Epidermal melanocyte (primary cell): ENCODE data around the gene SYNDIG1.

Experiments
- DNase-seq: peaks from one replicate; pipeline ENCODE4 v3.0.0; 2011; ENCODE audit warnings: low spot score; ENCODE audit not compliant: insufficient read length

Gene SYNDIG1

DNA sequence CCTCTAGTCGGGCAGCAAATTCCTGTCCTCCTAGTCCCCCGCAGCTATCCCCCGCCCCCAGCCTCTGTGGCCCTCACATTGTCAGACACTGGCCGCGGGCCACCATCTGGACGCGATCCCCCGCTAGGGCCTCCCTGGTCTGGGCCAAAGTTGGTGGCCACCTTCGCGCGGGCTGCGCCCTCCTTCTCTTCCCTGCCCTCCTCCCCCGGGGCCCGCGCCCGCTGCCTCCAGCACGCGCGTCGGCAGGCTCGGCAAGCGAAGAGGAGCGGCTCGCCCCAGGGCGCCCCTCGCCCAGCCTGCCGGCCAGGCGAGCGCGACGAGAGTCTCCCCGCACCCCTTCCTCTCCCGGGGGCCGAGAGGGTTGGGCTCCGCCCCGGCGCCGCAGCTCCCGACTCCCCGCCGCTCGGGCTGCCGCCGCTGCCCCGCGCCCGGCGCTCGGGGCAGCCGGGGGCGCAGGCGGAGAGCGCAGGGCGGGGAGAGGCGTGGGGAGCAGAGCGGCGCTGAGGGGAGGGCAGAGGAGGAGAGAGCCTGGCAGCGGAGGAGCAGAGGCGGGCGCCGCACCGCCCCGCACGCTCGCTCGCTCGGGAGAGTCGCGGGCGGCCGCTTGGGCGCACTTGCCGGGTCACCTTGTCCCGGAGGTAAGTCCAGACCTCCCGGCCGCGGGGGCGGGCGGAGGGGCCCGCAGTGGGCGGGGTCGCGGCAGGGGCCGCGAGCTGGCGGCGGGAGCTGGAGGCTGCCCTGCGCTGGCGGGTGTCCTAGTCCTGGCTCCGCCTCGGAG is at the start of gene SYNDIG1:
TSS of gene SYNDIG1 (plus strand) at position 514 of the 778 bp plus-strand sequence. CDS start 73,469 bp downstream, outside the sequence.
- DNase-seq, result no peak

DNA sequence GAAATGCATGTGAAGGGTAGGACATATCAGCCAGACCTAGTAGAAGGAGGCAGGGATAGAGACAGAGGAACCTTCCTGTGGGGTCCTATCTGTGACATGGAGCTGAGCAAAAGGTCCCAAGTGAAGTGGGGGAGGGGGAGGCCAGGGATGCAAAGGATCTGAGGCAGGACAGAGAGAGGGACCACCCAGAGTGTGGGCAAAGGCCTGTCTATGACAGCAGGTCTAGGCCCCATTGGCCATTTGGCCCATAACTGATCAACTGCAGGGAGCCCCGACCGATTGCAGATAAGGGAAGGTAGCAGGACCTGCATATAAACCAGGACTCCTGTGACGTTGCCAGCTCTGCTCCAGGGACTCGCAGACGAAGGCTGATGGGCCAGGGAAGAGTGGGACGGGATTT is 49.6 kb upstream of the SYNDIG1 start:
- no peak for DNase-seq

DNA sequence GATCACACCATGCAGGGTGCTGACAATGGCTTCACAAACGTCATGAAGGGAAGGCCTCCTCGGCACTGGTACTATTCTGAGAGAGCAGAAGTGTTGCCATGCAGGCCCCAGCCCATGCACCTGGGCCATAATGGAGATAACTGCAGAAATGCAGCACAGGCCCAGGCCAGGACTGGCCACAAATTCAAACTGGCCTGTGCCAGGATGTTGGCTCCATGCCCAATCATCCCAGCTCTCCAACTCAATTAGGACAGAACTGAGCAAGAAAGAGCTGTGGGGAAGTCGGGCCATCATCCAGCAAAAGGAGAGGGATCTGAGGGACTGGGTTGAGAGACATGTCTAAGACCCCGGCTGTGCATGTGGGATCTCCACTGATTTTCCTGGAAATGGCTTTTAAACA is 48.9 kb upstream of the SYNDIG1 start:
- no peak for DNase-seq

DNA sequence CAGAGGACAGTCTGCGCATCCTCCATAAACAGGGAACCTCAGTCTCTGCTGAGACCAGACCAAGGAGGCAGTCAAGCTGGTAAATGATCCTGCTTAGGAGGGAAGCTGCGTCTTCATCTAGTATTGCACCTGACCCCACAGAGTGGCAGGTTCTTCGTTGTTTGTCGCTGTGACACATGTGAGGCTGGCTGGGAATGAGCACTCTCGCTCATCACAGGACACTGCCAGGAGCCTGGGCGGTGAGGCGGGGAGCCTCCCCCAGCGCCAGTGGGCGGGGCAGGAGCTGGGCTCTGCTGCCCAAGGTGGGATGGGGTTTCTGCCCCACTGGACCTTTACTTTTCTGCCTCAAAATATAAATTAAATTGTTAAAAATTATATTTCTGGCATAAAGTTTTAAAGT is 48.4 kb upstream of the SYNDIG1 start:
- DNase-seq, result no peak

DNA sequence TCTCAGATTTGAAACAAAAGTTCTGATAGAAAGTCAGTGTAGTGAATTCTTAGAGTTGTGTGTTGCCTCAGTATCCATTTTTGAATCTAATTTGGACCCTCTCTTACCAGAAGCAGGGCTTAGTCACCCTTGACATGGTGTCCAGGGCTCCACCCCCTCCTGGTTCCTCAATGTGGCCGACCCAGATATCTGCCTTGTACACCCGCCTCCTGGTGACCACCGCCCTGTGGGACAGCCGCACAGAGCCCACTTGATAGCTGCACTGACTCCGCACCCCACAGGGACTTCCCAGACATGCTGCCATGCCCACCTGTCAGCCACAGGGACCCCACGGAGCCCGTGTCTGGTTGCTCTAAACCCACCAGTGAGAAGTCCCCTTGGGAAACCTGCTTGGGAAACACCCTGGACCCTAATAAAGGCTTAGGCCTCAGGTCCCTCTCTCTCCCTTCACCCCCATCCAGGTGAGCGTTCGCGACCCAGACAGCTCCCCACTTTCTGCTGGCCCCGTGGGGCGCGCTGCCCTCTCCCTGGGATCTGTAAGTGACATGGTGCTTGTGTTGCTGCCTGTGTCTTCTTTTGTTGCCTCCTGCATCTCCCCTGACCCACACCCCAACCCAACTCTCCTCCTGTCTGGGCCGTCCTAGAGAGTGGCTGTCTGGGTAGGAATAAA is 47.2 kb upstream of the SYNDIG1 start:
- no peak for DNase-seq

DNA sequence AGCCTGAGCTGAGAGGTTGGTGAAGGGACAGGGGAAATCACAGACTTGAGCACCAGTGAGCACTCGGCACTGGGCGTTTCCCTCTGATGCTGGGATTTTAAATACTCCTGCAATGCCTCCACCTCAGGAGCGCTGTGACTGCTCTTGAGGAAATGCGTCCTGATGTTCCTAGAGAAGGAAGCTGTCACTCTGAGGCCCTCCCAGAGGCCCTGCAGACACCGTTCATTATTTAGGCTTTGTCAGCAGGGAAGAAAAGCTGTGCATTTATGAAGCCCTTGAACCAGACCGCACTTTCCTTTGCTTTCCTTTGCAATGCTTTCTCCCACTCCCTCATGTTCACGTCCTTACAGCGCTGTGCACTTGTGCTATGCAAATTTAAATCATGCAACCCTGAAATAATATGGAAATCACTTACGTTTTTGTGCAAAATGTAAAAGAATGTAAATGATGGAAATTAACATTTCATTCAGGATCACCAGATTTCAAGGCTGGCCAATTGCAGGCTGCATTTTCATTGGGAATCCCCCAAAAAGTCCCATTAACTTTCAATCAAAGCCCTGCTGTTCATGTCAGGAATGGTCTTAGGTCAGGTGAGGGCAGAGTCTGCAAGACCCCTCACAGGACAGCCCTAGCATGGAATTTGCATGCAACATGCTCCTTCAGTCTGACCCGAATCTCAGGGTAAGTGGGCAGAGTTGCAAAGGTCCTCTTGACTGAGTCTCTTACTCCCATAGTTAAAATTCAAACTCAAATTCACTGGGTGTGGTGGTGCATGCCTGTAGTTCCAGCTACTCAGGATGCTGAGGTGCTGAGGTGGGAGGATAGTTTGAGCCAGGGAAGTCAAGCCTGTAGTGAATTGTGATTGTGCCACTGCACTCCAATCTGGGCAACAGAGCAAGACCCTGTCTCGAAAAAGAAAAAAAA is 45.8 kb upstream of the SYNDIG1 start:
- no peak for DNase-seq

DNA sequence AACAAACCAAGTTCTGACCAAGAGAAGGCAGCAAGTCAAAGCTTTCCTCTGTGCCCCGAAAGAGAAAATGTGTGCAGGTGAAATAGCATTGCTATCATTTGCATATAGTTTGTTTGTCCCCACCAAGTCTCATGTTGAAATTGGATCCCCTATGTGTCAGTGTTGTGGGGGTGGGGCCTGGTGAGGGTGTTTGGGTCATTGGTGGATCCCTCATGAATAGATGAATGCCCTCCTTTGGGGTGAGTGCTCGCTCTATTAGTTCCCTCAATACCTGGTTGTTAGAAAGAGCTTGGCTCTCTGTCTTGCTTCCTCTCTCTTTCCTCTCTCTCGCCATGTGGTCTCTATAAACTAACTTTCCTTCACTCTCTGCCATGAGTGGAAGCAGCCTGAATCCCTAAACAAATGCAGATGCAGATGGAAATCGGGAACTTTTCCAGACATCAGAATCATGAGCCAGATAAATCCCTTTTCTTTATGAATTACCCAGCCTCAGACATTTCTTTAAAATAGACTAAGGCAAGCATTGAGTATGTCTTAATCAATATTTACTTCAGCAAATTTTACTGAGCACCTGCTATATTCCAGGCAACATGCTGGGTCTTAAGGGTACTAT is 43.8 kb upstream of the SYNDIG1 start:
- DNase-seq, result no peak

DNA sequence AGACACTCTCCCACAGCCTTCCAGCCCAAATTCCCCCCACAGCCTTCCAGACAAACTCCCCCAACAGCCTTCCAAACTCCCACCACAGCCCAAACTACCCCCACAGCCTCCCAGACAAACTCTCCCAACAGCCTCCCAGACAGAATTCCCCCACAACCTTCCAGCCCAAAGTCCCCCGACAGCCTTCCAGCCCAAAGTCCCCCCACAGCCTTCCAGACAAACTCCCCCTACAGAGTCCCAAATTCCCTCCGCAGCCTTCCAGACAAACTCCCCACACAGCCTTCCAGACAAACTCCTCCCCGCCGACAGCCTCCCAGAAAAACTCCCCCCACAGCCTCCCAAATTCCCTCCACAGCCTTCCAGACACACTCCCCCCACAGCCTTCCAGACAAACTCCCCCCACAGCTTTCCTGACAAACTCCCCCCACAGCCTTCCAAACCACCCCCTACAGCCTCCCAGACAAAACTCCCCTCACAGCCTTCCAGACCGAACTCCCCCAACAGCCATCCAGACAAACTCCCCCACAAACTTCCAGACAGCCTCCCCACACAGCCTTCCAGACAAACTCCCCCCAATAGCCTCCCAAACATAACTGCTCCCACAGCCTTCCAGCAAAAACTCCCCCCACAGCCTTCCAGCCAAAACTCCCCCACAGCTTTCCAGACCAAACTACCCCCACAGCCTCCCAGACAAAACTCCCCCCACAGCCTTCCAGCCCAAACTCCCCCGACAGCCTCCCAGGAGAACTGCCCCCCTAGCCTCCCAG is 38.0 kb upstream of the SYNDIG1 start:
- DNase-seq, result no peak

DNA sequence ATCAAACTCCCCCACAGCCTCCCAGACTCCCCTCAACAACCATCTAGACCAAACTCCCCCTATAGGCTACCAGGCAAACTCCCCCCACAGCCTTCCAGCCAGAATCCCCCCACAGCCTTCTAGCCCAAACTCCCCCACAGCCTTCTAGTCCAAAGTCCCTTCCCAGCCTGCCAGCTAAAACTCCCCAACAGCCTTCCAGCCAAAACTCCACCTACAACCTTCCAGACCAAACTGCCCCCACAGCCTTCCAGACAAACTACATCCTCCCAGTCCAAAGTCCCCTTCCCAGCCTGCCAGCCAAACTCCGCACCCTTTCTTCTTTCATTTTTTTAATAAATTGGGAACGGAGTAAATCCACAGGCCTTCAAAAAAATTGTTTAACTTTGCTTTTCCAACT is 37.4 kb upstream of the SYNDIG1 start:
- DNase-seq, result no peak

DNA sequence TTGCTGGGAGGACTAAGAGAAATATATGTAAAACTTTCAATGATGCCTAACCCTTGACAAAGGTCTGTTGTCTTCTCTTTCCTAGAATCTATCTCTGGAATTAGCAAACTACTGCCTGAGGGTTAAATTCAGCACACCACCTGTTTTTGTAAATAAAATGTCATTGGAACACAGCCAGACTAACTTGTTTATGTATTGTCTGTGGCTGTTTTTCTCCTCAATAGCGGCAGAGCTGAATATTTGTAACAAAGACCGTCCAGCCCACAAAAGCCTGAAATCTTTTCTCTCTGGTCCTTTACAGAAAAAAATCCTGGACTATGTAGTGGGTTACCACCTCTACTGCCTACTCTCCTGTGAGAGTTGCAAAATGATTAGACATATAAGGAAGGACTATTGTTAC is 33.3 kb upstream of the SYNDIG1 start:
- no peak for DNase-seq

DNA sequence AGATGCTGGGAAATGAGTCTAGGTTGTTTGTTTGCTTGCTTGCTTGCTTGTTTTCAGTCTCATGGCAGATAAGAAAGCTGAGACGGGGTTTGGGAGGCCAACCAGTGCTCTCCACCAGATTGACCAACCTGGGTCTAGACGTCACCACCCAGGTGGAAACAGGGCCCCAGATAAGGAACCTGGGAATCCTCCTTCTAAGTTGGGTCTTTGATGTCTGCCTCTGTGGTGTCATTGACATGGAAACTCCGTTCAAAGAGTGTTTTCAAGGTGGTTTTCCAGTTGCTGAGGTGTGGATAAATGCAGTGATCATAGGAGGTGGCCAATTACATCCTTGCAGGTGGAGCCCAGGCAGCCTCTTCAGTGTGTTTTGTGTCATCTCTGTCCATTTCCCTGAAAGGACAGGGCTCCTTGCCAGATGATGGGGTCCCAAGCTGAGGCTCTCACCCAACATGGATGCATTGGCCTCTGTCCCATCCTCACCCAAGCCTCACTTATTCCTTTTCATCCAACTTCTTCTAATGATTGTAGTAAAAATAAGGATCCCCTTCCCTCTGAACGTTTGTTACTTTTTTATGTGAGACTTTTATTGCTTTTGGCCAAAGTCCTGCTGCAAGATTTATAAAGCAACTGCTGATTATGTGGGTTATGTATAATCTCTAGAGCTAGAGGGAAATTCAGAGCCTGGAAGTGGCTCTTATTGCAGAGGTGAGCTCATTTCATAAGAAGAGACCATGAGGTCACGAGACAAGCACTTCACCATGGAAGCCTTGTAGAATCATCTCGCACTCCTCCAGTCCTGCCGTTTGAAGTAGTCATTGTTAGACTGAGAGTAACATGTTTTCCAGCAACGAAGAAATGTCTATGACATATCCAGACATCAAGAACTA is 32.0 kb upstream of the SYNDIG1 start:
- no peak for DNase-seq

DNA sequence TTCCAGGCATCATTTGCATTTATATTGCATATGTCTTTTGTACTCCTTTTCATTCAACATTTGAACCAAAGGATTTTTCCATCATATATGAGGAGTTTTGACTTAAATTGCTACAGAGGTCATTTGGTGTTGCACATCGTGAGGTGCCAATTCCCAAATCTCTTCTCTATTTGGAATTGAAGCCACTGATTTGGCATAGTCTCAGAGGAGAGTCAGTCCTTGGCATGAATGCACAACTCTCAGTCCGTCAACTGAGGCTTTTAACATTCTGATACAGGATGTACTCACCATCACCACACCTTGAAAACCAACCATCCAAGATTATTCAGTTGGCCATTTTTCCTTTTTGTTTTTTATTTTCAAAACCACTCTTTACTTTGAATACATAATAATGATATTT is 31.1 kb upstream of the SYNDIG1 start:
- no peak for DNase-seq

DNA sequence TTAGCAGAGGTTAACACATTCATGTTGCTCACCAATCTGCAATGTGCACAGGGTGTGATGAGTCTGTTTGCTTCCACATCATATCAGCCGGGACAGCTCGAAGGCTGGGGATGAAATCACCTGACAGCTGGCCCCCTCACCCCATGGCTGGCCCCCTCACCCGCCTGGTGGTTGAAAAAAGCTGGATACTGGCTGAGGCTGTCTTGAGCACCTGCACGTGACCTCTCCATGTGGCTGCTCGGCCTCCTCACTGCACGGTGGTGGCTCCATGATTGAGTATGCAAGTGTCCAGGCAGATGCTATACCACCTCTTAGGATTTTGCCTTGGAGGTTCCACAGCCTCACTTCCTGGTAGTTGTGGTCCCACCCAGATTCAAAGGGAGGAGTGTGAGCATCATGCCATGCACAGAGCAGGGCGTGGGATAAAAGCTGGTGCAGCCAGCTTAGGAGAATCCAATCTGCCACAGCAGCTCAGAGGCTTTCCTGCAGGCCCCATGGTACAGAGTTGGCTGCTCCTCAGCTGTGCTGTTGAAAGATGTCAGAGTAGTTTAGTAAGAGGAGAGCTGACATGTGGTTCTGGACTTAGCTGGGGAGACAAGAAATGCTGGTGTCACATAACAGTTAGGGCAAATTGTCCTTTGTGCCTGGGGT is 29.6 kb upstream of the SYNDIG1 start:
- DNase-seq, result no peak

DNA sequence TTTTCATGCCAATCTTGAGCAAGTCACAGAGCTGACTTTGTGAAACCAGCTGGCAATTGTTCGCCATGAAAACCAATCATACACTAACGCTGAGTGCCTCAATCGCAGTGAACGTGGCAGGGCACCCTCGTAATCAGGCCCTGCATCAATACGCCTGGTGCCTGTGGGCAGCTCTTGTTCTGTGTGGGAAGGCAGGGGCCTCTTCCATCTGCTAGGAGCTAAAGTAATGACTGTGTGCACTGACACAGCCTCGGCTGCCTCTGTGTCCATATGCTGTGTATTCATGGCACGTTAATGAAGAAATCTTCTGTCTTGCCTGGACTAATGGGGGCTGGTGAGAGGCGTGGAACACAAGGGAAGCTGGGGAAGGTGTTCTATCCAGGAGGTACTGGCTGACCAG is 27.8 kb upstream of the SYNDIG1 start:
- no peak for DNase-seq

DNA sequence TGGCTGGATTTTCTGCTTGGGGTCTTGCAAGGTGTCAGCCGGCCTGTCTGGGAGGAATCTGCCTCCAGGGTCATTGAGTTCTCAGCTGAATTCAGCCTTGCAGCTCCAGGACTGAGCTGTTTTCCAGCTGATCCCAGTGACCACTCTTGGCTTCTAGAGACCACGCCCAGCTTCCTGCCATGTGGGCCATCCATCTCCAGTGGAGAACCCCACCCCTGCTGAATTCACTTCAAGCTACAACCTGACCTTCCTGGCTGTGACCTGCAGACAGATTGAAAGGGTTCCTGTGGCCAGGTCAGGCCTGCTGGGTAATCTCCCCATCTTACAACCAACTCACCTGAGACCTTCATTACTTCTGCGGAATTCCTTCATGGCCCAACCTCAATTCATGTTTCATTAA is 26.5 kb upstream of the SYNDIG1 start:
- DNase-seq, result no peak

DNA sequence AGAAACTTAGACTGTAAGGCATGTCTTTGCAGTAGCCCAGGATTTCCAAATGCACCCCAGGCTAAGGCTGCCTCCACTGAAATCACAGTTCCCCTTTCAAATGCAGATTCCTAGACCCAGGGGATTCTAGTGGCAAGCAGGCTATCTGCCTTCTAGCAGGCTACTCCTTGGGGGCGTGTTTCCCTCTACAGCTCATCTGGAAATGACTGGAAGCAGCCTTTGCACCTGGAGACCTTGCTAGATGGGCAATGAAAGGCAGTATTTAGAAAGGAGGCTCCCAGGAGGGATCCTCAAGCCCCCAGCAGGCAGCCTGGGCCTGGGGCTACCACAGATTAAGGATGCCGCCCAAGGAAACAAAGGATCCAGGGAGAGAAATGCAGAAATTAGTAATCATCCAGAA is 26.0 kb upstream of the SYNDIG1 start:
- no peak for DNase-seq

DNA sequence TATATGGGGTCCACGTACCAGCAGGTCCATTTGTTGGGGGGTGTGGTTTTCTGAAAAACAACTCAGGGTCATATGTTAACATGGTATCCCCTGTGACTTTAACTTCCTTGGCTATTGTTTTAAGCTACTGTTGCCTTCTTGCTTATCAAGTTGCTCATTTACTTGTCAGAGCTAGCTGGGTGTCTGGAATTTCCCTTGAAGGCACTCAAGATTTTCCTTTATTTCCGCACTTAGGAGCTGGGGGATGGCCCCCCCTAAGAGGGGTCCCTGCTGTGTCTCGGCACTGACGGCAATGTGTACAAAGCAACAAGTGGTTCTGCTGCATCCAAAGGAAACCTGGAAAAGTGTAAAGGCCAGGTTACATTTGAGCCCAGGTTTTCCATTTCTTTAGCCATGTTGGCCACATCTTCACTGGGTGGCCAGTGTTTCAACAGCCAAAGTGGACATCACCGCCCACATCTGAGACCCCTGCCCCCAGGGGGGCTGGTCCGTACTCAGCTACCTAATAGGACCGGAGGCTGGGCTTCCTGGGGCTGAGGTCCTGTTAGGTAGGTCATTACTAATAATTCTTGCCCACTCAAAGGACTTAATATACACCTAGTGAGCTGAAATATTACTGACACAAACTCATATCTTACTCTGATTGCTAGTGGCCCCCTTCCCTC is 24.8 kb upstream of the SYNDIG1 start:
- DNase-seq, result no peak

DNA sequence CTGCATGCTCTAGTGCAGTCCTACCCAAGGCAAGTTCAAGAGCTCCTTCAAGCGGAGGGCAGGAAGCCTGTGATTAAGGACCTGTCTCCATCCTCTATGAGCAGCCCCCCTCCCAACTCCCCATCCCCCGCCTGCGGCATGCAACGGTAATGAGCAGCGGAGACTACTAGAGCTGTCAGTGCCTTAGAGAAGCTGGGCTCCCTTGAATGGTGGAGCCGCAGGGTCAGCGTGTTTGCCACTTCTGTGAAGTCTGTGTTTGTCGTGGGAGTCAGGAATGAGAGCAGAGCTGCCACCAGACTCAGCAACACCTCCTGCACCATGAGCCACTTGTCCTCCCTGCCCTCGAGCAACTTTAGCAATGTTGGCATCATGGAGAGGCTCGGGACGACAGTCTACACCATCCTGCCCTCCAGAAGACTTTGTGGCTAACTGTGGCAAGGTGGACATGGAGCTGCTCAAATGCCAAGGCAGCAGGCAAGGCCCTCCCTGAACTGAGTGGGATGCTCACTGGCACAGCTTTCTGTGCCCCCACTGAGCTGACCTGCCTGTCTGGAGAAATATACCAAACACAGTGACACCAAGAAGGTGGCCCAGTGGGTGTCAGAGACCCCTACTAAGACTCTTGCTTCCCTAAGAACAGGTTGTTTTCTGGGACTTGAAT is 23.8 kb upstream of the SYNDIG1 start:
- no peak for DNase-seq
